ENCODE results near the gene PRPSAP1.

PRPSAP1 gene

GRCh38 chr17:76353599-76354316, at the start of gene PRPSAP1:
PRPSAP1 (minus strand) TSS chr17:76353916; CDS start chr17:76353703, 213 bp downstream.
- DNase-seq (ENCODE audit: low read depth): peak; percentile 59

GRCh38 chr17:76402711-76403110, 49.0 kb upstream of the PRPSAP1 start:
- no peak for DNase-seq (ENCODE audit: low read depth)

GRCh38 chr17:76399175-76400172, 45.8 kb upstream of the PRPSAP1 start:
- no peak for DNase-seq (ENCODE audit: low read depth)

- DNase-seq (ENCODE audit: low read depth): no peak
Measured at GRCh38 chr17:76398523-76399174, 44.9 kb upstream of the PRPSAP1 start.

GRCh38 chr17:76397687-76398522, 44.2 kb upstream of the PRPSAP1 start:
- DNase-seq (ENCODE audit: low read depth): peak; percentile 82

GRCh38 chr17:76397184-76397583, 43.5 kb upstream of the PRPSAP1 start:
- DNase-seq (ENCODE audit: low read depth): no peak

- no peak for DNase-seq (ENCODE audit: low read depth)
Measured at GRCh38 chr17:76395980-76396379, 42.3 kb upstream of the PRPSAP1 start.

- no peak for DNase-seq (ENCODE audit: low read depth)
Measured at GRCh38 chr17:76394166-76394565, 40.5 kb upstream of the PRPSAP1 start.

- no peak for DNase-seq (ENCODE audit: low read depth)
Measured at GRCh38 chr17:76391200-76391715, 37.5 kb upstream of the PRPSAP1 start.

- DNase-seq (ENCODE audit: low read depth): no peak
Measured at GRCh38 chr17:76390003-76390421, 36.3 kb upstream of the PRPSAP1 start.

- DNase-seq (ENCODE audit: low read depth): no peak
Measured at GRCh38 chr17:76388966-76389888, 35.5 kb upstream of the PRPSAP1 start.

- no peak for DNase-seq (ENCODE audit: low read depth)
Measured at GRCh38 chr17:76386966-76387765, 33.5 kb upstream of the PRPSAP1 start.

GRCh38 chr17:76385892-76386786, 32.4 kb upstream of the PRPSAP1 start:
- DNase-seq (ENCODE audit: low read depth): peak; percentile 71

GRCh38 chr17:76384987-76385891, 31.5 kb upstream of the PRPSAP1 start:
- DNase-seq (ENCODE audit: low read depth): no peak

- DNase-seq (ENCODE audit: low read depth): peak; percentile 33
Measured at GRCh38 chr17:76384222-76384986, 30.7 kb upstream of the PRPSAP1 start, which contains the start of gene SPHK1. SPHK1 (plus strand) TSS chr17:76384609; CDS start chr17:76385645, 1,036 bp downstream.

GRCh38 chr17:76383546-76384221, 30.0 kb upstream of the PRPSAP1 start:
- no peak for DNase-seq (ENCODE audit: low read depth)

All from stimulated activated CD8-positive, alpha-beta memory T cell treated with anti-CD3 and anti-CD28 coated beads, Interleukin-7, amount 100 ng/mL, for 24 hours (primary cell).